Body of pancreas (tissue), 4 donors: ENCODE results near the gene COL23A1. TPM values are rescaled to one million over a fixed set of nuclear protein-coding genes. Genes with fewer than 3 reads are reported as not detected.
A peak's percentile ranks its signal among the peaks of the same experiment; 100 is the strongest.

Source experiments
- ATAC-seq: fragments of 150-250 bp; one replicate; pipeline ENCODE4 v1.9.1; 2016
- DNase-seq, 4 donors: peaks; one replicate each; pipeline ENCODE4 v3.0.0-alpha.2; 2019
- H3K27ac ChIP-seq, 4 donors: fragments of 200-600 bp; sonication (generic); 1 replicate in 3 of 4; 2 replicates in 1 of 4; pipeline versions ENCODE4 v1.5.1 to v1.6.1; 2016 to 2019; ENCODE audit warnings: mild to moderate bottlenecking in 1 of 4, mixed read lengths in 1 of 4, moderate library complexity in 1 of 4
- H3K27me3 ChIP-seq, 2 donors: fragments of 200-600 bp; sonication (generic); one replicate each; pipeline ENCODE4 v1.6.0; 2016; ENCODE audit warnings: mild to moderate bottlenecking in 1 of 2
- H3K36me3 ChIP-seq, 2 donors: fragments of 200-600 bp; sonication (generic); replicated peaks in 1 of 2; 2 replicates each; pipeline ENCODE4 v1.5.1; 2016; ENCODE audit warnings: low read depth in 2 of 2; ENCODE audit not compliant: insufficient read depth in 1 of 2
- H3K4me1 ChIP-seq: fragments of 200-600 bp; sonication (generic); one replicate; pipeline ENCODE4 v1.6.0; 2016
- H3K4me3 ChIP-seq, 2 donors: fragments of 200-600 bp; sonication (generic); 1 replicate in 1 of 2; 2 replicates in 1 of 2; pipeline ENCODE4 v1.5.1; 2016 to 2019
- H3K9me3 ChIP-seq, 3 donors: fragments of 200-600 bp; sonication (generic); 1 replicate in 2 of 3; 2 replicates in 1 of 3; pipeline ENCODE4 v1.5.1; 2016
- CTCF ChIP-seq, 7 experiments: fragments of 450-650 bp in 4 of 7; fragments of 200-600 bp in 3 of 7; sonication (generic) in 3 of 7; IDR thresholded peaks; one replicate each; pipeline ENCODE4 v1.5.1; 2016 to 2019; ENCODE audit warnings: antibody characterized with exemption in 7 of 7
- POLR2A ChIP-seq, 3 donors: fragments of 450-650 bp; IDR thresholded peaks; one replicate each; pipeline ENCODE4 v1.6.1; 2016; ENCODE audit warnings: antibody characterized with exemption in 3 of 3, mild to moderate bottlenecking in 2 of 3
- WGBS, 2 donors: methylation state at CpG; one replicate each; pipeline ENCODE4 v1.1.5; 2017; 5-methylcytosine and 5-hydroxymethylcytosine counted together
- intact Hi-C: fragments of 100-400 bp; cut with DNase I; formaldehyde crosslinking; loops from one replicate; pipeline ENCODE4 v1.15.1; 2023
- total RNA-seq, 2 donors: library from RNA; depleted of rRNA; stranded (reverse); fragments of >200 nt; gene quantifications; one replicate each; pipeline ENCODE4 v1.1.0, GENCODE V29; 2016

Gene COL23A1
- total RNA-seq, 2 donors from 2014 or later, result not detected

GRCh38 chr5:178238711-178239592, 351.2 kb downstream of the COL23A1 start:
- ATAC-seq, result no peak
- H3K36me3 ChIP-seq, result no peaks in the 10 kb centered on the region
- no peak for TF ChIP-seq CTCF (IDR thresholded peaks at IDR 0.05)
- no peak for TF ChIP-seq POLR2A (IDR thresholded peaks at IDR 0.05)
- peaks cover 20% of the 10 kb centered on the region for H3K4me1 ChIP-seq
- no peaks in the 10 kb centered on the region for H3K9me3 ChIP-seq
- H3K4me3 ChIP-seq, result no peak overlapping the region
- intact Hi-C loops, result no loop called here
- no peaks in the 10 kb centered on the region for H3K27me3 ChIP-seq
- 58 to 88% methylated on average over 11 to 14 of the region's 17 CpGs for WGBS, 2 donors
- DNase-seq, result no peak
- peak overlapping the region in 2 of 4 donors; percentile 44 for H3K27ac ChIP-seq

GRCh38 chr5:178238313-178238635, 351.9 kb downstream of the COL23A1 start:
- Histone ChIP-seq H3K27ac (no peak overlapping the region), H3K4me1 (peaks cover 20% of the 10 kb centered on the region), H3K9me3 (no peaks in the 10 kb centered on the region), H3K4me3 (no peak overlapping the region), H3K27me3 (no peaks in the 10 kb centered on the region), H3K36me3 (no peaks in the 10 kb centered on the region)
- DNase-seq (no peak), ATAC-seq (no peak)
- WGBS, 2 donors, result 89 to 100% methylated on average over 3 to 6 of the region's 6 CpGs
- intact Hi-C loops, result no loop called here
- TF ChIP-seq CTCF (IDR thresholded peaks at IDR 0.05) (no peak), POLR2A (IDR thresholded peaks at IDR 0.05) (no peak)

GRCh38 chr5:178237431-178238312, 352.5 kb downstream of the COL23A1 start:
- H3K27ac ChIP-seq, result peak overlapping the region; percentile 28 to 75 (median 70)
- H3K9me3 ChIP-seq, result no peaks in the 10 kb centered on the region
- no peaks in the 10 kb centered on the region for H3K27me3 ChIP-seq
- ATAC-seq (no peak), DNase-seq (peak in 1 of 4 donors; percentile 26)
- 60 to 72% methylated on average over 3 to 13 of the region's 13 CpGs for WGBS, 2 donors
- no peak overlapping the region for H3K4me3 ChIP-seq
- TF ChIP-seq POLR2A (IDR thresholded peaks at IDR 0.05), result no peak
- no peak for TF ChIP-seq CTCF (IDR thresholded peaks at IDR 0.05)
- peaks cover 25% of the 10 kb centered on the region for H3K4me1 ChIP-seq
- intact Hi-C loops, result no loop called here
- no peaks in the 10 kb centered on the region for H3K36me3 ChIP-seq

- Histone ChIP-seq H3K4me3 (no peak overlapping the region), H3K9me3 (no peaks in the 10 kb centered on the region), H3K4me1 (peaks cover 28% of the 10 kb centered on the region), H3K36me3 (no peaks in the 10 kb centered on the region), H3K27me3 (no peaks in the 10 kb centered on the region), H3K27ac (peak overlapping the region; percentile 50 to 75 (median 70))
- 4 to 13% methylated on average over 4 of the region's 4 CpGs for WGBS, 2 donors
- intact Hi-C loops, result no loop called here
- peak; percentile 32 for ATAC-seq
- TF ChIP-seq CTCF (IDR thresholded peaks at IDR 0.05) (no peak), POLR2A (IDR thresholded peaks at IDR 0.05) (peak in 1 of 3 donors; percentile 9)
- peak; percentile 55 to 78 (median 74) for DNase-seq
Observed at GRCh38 chr5:178236679-178237078, 353.5 kb downstream of the COL23A1 start.
